GM12874 (cell line): Measurements from ENCODE around the gene ACSM2B.
A peak's percentile ranks its signal among the peaks of the same experiment; 100 is the strongest.

Source experiments
- TF ChIP-seq, protein P1 (sequence below): IDR thresholded peaks from 2 replicates; pipeline ENCODE4 v1.5.1; 2011; ENCODE audit warnings: low read depth, mild to moderate bottlenecking, control low read depth, low read length, moderate library complexity; ENCODE audit not compliant: insufficient read depth

Gene ACSM2B

DNA sequence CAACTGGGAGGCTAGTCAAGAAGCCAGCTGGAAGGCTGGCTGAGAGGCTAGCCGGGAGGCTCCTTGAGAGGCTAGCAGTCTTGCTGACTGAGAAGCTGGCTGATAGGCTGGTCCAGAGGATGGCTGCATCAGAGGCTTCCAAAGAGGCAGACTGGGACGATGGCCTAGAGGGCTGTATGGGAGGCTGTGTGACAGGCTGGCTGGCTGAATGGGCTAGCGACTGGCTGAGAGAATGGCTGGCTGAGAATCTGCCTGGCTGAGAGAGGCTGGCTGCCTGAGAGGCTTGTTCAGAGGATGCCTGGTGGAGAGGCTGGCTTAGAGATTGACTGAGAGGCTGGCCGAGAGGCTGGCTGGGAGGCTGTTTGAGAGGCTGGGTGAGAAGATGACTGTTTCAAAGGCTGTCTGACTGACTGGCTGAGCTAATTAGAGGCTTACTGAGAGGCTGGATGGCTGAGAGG is 34.8 kb upstream of the ACSM2B start:
- TF ChIP-seq, protein P1, sequence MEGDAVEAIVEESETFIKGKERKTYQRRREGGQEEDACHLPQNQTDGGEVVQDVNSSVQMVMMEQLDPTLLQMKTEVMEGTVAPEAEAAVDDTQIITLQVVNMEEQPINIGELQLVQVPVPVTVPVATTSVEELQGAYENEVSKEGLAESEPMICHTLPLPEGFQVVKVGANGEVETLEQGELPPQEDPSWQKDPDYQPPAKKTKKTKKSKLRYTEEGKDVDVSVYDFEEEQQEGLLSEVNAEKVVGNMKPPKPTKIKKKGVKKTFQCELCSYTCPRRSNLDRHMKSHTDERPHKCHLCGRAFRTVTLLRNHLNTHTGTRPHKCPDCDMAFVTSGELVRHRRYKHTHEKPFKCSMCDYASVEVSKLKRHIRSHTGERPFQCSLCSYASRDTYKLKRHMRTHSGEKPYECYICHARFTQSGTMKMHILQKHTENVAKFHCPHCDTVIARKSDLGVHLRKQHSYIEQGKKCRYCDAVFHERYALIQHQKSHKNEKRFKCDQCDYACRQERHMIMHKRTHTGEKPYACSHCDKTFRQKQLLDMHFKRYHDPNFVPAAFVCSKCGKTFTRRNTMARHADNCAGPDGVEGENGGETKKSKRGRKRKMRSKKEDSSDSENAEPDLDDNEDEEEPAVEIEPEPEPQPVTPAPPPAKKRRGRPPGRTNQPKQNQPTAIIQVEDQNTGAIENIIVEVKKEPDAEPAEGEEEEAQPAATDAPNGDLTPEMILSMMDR: no peak

DNA sequence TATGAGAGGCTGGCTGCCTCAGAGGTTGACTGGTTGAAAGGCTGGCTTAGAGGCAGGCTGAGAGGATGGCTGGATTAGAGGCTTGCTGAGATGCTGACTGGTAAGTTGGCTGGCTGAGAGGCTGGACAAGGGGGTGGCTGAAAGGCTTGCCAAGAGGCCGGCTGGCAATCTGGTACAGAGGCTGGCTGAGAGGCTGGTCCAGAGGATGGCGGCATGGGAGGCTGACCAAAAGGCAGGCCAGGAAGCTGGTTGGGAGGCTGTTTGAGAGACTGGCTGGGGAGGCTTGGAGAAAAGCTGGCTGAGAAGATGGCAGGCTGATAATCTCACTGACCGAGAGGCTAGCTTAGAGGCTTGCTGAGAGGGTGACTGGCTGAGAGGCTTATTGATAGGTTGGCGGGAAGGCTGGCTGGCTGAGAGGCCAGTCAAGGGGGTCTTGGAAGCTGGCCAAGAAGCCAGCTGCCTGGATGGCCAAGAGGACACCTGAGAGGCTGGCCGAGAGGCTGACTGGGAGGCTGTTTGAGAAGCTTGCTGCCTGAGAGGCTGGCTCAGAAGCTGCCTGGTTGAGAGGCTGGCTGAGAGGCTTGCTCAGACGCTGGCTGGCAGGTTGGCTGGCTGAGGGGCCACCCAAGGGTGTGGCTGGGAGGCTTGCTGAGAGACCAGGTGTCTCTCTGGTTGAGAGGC is 34.2 kb upstream of the ACSM2B start:
- TF ChIP-seq, protein P1: no peak

DNA sequence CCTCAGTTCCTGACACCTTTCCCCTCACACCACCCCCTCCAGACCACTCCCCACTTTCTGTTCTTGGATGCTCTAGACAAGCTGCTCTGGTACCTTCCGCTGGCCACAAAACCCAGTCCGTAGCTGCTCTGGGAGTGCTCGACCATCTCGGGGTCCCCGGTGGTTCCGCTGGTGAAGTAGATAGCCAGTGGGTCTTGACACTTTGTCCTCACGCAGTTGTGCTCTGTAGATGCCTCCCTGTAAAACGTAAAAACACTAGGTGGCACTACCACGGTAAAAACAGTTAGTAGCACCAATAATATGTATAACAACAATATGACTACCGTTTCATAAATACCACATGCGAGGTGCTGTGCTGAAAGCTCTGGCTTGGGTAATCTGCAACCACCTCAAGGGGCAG is 26.0 kb upstream of the ACSM2B start:
- TF ChIP-seq, protein P1: peak; percentile 21; the same call in 1 of the 2 replicates

DNA sequence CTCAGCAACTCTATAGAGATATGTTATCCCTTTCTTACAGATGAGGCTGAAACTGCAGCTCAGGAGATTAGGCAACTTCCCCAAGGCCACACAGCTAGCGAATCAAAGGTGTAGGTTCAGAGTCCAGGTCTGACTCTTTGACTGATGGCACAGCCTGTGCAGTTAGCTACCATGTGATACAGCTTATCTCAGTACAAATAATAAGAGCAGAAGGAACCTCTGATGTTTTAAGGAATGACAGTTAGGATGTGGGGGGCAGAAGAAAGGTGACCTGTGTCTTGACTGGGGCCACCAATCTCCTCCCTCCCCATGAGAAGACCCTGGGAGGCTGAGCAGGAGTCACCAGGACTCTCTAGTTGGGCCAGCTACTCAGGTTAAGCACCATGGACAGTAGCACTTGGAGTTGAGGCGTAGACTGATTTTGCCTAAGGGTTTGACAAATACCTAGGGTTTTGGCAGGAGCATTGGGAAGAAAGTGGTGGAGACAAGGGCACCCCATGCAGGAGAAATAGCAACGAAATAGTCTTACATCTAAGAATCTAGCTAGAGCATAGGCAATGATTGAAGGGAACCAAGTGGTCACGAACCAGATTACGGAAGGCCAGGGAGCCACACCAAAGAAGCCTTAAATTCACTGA is 22.8 kb upstream of the ACSM2B start:
- TF ChIP-seq, protein P1: no peak

DNA sequence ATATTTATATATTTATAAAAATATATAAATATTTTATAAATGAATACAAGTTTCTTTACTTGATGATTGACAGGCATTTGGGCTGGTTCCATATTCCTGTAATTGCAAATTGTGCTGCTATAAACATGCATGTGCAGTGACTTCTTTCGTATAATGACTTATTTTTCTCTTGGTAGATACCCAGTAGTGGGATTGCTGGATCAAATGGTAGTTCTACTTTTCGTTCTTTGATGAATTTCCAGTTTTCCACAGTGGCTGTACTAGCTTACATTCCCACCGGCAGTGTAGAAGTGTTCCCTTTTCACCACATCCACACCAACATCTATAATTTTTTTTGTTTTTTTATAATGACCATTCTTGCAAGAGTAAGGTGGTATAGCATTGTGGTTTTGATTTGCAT is 7.8 kb downstream of the ACSM2B start:
- TF ChIP-seq, protein P1: no peak

DNA sequence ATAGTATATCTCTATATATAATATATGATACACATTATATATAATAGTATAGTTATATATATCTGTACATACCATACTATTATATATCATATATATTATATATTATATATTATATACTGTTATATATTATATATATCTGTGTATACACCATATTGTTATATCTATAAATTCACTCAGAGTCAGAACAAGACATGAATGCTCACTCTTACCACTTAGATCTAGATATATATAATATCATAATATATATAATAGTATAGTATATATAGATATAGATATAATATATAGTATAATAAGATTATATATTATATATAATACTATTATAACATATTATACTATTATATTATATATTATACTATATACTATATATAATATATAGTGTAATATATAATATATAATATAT is 9.3 kb downstream of the ACSM2B start:
- TF ChIP-seq, protein P1: no peak

DNA sequence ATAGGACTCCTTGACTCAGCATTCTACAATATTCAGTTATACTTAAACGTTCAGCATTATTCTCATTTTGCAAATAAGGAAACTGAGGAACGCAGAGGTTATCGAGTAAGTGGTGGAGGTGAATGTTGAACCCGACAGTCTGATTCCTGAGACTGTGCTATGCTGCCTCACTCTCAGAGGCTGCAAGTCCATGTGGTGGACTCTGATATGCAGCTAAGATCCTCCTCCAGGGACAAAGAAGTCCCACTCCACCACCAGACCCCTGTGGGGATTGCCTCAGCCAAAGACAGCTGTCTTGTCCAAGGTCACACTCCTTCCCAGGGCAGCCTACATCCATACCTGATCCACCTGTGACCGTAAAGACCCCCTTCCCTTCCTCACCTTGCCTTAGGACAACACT is 37.5 kb downstream of the ACSM2B start:
- TF ChIP-seq, protein P1: no peak
